Fibroblast of skin of back (primary cell): ENCODE results near the gene LRP3.
"Not testable (repeated sequence)": the region's sequence is repeated elsewhere in the genome, so short reads cannot be mapped to it uniquely, and the experiment has no call there.

Experiments used
- DNase-seq: peaks from one replicate; pipeline ENCODE4 v3.0.0-alpha.2; 2013

LRP3 gene

DNA sequence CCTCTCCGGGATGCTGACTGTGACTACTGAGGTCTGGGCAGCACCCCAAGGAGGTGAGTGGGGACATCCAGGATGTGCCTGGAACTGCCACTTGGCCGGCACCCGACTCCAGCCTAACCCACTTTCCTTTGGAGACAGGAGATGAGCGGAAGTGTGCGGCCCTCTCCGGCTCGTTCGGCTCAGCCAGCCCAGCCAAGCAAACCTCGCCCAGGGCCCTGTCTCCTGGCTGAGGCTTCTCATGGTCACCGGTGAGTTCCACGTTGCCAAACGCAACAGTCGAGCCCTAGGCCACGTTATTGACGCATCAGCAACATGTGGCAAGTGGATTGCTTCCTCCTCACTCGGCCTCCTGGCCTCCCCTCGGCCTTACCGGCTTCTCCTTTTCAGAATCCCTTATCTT lies 26.0 kb downstream of the LRP3 start:
- no peak for DNase-seq

DNA sequence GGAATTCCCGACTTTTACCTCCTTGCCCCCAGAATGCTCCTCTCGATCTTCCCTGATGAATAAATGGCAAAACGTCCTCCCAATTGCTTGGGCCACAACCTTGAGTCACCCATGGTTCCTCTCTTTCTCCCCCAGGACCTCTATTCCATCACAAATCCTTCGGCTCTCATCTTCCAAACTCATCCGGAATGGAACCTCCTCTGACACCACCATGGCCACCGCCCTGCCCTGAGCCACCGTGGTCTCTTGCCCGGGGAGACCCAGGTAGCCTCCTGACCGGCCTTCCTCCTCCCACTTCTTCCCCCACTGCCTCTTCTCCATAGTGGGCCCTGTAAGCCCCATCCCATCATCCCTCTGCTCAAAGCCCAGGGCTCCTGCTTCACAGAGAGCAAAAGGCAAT lies 26.6 kb downstream of the LRP3 start:
- DNase-seq: no peak

DNA sequence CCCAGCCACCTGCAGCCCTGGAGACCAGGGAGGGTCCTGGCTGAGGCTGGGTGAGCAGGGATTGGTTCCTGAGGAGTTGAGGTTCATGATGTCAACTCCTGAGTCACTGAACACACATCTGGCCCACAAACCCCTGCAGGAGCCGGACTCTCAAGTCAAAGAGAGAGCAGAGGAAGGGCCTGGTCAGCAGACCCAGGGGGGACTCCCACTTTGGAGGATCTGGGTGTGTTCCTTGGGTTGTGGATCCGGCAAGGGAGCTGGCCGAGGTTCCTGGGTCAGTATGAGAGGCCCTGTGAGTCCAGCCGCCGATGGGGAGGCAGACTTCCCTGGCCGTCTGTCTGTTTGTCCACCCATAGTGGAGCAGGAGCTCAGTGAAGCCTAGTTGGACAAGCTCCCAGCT lies 27.5 kb downstream of the LRP3 start:
- no peak for DNase-seq

DNA sequence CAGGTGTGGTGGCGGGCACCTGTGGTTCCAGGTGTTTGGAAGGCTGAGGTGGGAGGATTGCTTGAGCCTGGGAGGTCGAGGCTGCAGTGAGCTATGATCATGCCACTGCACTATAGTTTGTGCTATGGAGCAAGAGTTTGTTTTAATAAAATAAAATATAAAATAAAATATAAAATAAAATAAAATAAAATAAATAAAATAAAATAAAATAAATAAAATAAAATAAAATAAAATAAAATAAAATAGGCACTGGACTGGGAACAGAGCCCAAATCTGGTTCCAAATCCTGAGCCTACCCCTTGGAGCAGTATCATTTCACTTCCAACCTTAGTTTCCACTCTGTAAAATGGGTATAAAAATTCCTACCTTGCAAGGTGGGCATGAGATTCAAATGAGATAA lies 28.1 kb downstream of the LRP3 start:
- not testable (repeated sequence) for DNase-seq

DNA sequence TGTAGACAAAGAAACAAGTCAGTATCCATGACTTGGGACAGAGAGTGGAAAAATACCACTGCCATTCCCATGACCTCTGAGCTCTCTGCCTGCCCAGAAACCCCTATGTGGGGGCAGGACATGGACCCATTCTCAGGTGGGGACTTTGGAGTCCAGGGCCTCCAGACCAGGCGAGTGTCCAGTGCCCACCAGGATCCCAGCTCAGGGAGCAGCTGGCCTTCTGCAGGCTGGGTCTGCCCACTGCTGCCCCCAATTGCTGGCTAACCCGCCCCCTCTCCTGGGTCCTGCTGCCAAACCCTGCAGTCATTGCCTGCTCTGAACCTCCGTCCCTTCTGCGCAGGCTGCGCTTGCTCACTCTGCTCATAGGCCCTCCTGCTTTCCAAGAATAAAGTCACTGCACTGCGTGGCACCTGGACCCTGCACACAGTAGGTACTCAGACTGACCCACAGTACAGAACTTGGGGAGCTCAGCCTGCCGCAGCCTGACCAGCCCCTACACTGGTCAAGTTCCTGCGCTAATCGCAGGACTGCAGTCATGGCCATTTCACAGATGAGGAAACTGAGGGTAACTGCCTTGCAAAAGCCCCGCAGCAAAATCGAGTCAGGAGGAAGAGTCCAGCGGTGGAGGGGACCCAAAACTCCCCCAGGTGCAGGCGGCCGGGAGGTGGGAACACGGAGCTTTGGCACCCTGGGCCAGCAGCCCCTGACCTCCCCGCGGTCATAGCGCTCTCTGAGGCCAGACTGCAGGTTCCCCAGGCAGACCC lies 30.7 kb downstream of the LRP3 start:
- DNase-seq: no peak

DNA sequence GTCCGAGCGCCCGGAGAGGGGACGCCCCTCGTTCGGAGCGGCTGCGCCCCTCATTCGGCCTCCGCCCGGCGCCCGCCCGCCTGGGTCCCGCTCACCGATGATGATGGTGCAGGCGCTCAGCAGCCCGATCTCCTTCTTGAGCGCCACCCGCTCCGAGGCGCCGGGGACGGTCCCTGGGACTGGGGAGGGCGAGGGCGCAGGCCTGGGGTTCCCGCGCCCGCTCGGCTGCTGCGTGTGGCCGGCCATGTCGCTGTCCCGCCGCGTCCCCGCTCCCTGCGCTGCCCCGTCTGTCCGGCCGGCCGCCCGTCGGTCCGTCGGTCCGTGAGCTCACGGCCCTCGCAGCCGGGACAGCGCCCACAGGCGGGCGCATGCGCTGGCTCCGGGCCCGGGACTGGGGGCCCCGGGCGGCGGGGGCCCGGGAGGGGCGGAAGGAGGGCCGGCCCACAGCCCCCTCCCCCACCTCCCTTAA lies 31.4 kb downstream of the LRP3 start, which contains the start of gene SLC7A10:
Gene SLC7A10, minus strand, starts transcription at position 393 of the 469 bp plus-strand sequence. Its CDS starts 147 bp downstream, at position 246.
- no peak for DNase-seq

DNA sequence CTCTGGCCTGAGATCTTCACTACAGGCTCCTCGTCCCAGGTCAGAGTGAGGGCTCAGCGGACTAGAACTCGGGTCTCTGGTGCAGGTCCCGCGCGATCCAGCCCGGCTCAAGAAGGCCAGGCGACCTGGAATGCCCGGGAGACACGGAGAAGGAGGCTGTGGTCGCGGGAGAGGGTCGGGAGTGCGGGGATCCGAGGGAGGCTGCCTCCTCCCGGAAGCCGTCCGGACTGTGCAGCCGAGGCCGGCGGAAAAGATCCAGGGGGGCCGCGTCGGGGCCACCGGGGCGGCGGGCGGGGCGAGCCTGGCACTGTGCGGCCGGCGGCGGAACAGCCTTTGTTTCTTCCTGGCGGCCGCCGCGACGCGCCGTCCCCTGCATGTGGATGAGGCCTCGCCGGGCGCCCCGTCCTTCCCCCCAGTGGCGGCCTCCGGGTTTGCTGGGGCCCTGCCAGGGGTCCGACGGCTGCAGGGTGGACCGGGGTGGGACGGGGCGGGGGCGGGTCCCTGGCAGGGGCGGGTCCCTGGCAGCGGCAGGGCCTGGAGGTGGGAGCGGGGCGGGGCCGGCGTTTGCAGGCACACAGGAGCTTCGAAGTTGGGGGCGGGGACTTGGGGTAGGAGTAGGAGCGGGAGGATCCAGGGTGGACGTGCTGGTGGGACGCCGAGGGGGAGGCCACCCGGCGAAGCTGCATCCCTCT lies 32.6 kb downstream of the LRP3 start:
- DNase-seq: no peak

DNA sequence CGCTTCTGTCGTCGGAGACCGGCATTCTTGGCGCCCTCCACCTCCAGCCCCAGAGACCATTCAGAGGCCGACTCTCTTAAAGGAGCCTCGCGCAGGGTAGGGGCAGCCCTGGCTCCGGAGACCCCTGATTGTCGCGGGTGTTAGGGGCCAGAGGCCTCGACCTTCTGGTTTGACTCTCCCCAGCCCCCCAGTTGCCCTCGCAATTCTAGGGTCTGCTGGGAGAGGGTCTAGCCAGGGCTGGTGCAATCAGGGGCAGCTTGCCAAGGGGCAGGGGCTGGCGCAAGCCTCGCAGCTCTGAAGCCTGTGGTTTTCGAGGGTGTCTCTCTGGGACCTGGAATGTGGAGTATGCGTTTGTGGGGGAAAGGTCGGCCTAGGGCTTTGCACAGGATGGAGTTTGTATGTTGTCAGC lies 33.1 kb downstream of the LRP3 start:
- DNase-seq: peak; percentile 17

DNA sequence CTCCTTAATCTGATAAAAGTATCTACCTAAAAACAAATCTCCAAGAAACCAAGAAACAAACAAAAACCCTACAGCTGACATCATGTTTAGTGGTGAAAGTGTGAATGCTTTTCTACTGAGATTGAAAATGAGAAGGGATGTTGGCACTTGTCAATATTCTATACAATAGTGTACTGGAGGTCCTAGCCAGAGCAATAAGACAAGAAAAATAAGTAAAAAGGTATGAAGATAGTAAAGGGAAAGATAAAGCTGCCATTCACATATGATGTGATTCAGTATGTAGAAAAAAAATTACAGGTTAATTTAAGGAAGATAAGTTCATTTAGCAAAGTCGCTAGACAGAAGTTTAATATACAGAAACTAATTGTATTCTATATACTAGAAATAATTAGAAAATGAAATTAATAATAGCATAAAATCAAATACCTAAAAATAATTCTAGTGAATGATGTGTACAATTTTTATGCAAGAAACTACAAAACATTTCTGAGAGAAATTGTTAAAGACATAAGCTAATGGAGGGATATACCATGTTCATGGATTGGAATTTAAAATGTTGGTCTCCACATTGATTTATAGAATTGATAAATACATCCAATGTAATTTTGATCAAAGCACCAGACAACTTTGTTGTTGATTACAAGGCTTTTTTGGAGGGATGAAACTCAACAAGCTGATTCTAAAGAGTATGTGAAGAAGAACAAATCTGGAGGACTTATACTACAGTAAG lies 33.9 kb downstream of the LRP3 start:
- DNase-seq: no peak

DNA sequence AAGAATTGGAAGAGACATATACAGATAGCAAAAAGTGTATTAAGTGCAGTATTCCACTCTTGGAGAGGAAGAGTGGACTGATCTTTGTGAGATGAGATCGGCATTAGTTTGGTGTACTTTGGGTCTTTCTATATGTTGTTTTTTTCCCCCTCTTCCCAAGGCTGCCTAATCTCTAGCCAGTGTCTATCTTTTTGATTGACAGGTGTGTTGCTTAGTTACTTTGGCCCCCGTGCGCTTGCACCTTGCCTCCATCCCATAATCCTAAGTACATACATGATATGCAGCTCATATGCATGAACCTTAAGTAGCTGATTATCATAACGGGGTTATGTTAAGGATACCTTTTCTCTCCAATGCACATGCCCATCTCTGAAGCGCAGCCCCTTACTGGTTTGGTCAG lies 35.8 kb downstream of the LRP3 start:
- no peak for DNase-seq

DNA sequence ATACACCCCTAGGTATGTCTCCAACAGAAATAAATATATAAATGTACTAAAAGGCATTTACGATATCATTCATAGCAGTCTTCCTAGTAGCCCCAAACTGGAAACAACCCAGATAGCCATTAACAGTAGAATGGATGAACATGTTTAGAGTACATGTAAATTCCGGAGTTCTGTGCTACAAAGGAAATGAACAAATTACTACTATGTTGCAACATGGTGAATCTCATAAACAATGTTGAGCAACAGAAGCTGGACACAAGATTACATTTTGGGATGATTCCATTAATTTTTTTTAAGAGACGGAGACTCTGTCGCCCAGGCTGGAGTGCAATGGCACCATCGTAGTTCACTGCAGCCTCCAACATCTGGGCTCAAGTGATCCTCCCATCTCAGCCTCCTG lies 37.4 kb downstream of the LRP3 start:
- no peak for DNase-seq

DNA sequence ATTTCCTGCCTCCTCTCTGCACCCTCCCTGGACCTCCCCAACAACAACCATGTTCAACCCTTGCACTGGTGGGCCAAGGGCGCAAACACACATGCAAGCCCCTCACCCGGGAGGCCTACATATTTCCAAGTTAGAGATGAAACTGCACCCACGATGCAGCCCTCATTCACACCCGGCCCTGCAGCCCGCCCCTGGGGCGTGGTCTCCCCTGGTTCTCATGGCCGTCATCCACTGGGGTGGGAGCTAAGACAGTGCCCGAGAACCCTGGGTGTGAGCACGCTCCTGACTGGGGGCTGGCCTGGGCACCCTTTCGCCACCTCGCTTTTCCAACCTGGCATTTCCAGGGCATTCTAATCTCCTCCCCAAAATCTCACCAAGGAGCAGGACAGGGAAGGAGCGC lies 38.5 kb downstream of the LRP3 start:
- DNase-seq: no peak

DNA sequence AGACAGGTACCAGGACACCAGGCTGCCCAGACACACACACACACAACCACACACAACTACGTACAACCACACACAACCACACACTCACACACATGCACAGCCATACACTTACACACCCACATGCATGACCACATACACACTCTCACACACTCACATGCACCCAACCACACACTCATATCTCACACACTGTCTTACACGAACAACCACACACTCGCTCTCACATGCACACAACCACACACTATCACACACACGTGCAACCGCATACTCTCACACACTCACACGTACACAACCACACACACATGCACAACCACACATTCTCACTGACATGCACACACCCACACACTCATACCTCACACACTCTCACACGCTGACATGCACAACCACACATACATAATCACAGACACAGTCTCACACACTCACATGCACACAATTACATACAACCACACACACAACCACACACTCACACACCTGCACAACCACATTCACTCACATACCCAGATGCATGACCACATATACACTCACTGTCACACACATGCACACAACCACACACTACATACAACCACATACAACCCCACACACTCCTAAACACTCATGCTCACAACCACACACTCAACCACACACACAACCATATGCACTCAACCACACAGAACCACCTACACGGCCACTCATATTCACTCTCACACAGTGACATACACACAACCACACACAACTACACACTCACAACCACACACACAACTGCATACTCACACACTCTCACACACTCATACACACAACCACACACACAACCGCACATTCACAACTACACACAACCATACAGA lies 39.1 kb downstream of the LRP3 start:
- DNase-seq: no peak

DNA sequence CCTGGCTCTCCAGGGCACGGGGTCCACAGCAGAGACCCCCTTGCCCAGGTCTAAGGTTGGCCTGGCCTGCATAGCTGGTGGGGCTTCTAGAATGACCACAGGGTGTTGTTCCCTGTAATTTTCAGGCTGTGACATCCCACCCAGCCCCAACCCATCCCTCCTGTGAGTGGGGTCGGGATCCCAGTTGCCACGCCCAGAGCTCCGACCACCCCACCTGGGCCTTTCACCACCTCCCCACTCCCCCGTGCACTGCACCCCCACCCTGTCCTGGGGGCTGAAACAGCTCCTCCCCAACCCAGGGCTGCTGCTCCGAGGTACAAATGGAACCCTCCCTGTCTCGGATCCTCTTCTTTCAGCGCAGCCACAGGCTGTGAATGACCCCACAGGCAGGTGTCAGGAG lies 40.0 kb downstream of the LRP3 start:
- DNase-seq: no peak

DNA sequence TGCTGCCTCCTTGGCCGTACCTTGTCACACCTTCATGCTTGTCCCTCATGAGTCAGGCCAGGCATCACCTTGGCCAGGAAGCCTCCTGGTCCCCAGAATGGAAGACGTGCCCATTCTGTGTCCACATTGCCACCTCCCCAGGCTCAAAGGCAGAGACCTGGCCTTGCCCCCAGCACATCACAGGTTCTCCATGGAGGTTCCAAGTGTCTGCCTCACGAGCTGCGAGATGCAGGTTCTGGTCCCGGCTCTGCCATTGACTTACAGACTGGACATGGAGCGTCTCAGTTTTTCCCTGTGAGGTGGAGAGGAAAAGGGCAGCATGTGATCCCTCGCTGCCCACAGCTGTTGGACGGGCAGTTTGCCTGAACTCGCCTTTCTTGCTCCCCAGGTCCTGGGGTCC lies 40.6 kb downstream of the LRP3 start:
- DNase-seq: no peak

DNA sequence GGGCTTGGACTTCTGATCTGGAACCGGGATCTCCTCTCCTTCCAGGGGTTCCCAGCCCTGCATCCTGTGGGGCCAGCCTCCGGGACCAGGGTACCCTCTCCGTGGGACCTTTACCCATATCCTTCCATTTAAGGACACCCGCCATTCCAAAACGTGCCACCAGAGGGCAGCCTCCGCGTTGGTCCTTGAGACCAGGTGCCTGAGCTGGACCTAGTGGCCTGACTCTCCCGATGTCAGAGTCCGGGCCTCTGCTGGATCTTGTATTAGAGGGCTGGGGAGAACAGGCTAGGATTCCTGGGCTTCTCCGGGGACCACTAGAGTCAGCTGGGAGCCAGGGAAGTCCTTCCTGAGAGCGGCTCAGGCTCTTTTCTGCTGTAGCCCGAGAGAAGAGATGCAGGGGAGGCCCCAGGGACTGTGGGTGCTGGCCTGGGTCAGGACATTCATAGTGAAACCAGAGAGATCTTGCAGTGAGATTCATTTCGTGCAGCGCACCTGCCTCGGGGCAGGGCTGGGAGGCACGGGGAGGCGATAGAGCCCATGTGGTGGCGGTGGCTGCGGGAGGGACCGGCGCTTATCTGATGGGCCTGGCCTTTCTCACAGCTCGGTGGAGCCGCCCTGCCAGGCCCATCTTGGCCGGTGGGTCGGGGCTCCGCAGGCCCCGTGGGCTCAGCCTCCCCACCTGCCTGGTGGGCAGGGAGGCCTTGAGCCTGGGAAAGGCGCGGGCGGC lies 41.3 kb downstream of the LRP3 start:
- peak; percentile 54 for DNase-seq

DNA sequence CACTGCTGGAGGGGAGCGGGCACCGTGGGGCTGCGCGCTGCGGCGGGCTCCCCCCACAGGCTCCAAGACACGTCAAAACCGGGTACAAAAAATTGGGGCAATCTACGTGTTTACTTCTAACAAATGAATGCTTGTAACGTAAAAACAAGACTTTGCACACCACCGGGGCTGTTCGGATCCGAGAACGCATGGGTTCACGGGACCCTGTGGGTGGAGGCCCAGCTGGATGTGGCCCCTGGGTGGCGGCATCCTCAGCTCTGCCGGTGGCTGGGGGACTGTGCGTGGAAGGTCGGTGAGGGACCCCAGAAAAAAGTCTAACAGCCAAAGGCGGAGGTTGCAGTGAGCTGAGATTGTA lies 41.8 kb downstream of the LRP3 start:
- DNase-seq: no peak

DNA sequence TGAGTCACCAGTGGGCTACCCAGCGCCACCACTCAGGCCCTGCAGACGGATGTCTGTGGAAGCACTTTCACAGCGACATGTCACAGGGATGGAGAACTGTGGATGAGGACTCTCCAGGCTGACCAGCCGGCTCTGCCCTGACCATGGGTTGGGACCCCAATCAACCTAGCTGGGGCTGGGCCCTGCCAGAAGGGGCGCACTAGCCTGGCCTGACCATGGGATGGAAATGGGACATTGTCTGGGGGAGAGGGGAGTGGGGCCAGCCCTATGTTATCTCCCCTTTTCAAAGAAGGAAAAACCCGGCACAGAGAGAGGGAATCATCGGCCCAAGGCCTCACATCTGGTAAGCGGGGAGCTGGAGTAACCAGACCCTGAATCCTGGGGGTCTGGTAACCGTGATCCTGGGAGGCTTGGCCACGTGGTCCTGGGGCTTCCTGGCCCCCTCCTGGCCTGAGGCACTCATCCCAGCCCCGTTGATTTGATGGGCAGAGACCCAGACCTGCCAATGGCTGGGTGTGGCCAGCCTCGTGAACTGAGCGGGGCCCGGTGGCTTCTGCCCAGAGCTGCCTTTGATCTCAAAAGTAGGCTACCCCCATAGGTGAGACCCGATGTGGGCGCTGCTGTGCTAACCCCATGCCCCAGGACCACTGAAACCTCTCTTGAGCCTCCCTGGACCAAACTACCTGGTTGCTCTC lies 42.7 kb downstream of the LRP3 start:
- no peak for DNase-seq

DNA sequence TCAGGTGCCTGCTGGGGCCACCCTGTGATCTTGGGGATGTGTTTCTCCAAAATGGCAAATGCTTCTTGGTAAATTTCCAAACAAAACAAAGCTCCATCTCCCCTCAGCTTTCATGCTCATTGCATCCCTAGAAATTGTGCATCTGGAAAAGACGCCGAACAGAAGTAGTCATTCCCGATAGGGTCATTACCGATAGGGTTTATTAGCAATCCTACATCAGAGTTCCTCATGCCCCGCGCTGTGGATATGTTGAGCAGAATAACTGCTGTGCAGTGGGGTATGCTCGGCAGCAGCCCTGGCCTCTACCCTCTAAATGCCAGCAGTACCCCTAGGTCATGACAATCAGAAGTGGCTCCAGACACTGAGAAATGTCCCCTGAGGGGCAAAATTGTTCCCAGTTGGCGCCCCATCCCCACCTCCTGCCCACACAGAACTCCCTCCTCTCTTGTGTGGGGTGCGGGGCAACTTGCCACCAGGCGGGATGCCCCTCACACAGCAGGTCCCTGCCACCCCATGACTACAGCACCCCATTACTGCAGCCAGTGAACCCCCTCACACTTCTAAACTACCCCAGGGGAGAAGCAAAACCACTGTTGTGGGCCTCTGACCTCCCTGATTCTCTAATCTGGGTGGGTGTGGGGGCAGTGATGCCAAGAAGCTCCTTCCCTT lies 44.5 kb downstream of the LRP3 start:
- DNase-seq: no peak

DNA sequence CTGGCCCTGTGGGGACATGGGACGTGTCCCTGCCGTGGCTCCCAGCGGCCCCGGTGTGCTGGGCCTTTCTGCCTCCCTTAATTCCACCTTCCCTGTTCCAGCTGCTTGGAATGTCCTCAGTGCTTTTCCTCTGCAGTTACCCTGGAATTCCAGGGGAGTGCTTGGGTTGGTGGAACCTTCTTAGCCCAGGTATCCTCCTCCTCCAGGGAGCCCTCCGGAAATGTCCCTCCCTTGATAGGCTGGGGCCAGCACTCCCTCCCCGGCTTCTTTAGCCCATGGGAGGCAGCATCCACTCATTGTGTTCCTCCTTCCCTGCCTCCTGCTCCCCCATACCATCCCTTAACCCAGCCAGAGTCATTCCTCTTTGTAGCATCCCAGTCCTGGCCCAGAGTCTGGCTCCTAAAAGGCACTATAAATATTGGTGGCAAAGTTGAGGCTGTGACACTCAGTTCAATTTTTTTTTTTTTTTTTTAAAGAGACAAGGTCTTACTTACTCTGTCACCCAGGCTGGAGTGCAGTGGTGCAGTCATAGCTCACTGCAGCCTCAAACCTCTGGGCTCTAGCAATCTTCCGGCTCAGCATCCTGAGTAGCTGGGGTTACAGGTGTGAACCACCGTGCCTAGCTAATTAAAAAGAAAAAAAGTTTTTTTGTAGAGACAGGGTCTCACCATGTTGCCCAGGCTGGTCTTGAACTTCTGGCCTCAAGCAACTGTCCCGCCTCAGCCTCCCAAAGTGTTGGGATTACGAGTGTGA lies 45.3 kb downstream of the LRP3 start:
- DNase-seq: no peak
